T-helper 22 cell (primary cell): ENCODE measurements around the gene PDGFRA.
"Not testable (repeated sequence)": the region's sequence is repeated elsewhere in the genome, so short reads cannot be mapped to it uniquely, and the experiment has no call there.

Source experiments
- DNase-seq: peaks from one replicate; pipeline ENCODE4 v3.0.0-alpha.2; 2020; ENCODE audit warnings: low read depth

The PDGFRA gene

GRCh38 chr4:54227256-54228055 is 1.6 kb upstream of the PDGFRA start:
- no peak for DNase-seq

DNA sequence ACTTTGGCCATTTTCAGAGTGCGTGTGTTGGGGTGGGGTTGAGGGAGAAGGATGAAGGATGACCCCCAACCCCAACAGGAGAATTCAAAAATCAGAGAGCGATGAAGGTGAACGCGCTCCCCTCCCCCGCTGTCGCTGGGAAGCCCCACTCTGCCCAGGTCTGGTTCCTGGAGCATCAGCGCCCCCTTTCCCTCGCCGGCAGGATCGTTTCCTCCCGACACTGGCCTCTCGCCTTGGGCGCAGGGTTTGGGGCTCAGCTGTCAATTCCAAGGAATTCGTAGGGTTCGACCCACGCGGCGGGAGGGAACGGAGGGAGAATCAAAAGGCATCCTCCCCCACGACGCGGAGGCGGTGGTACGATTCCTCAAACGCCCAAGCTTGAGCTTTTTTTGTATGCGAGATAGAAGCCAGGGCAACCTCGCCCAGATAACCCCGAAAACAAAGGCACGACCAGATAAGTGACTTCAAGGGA is 1.0 kb upstream of the PDGFRA start:
- DNase-seq, result no peak

DNA sequence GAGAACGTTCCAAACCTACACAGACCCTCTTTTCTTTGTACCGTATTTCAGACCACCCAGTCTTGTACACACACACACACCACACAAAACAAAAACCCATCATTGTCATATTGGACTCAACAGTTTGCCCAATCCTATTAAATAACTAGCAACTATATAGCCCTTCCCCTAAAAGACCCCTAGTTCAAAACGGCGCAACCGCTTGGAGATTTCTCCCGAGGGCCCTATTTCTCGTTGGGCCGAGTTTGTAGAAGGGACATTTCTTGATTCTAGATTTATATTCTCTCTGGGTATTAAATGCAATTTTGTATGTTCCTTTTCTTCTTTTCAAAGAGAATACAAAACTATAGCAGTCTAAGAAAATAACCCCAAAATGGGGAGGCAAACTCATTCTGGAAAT is 547 bp upstream of the PDGFRA start:
- no peak for DNase-seq

GRCh38 chr4:54229631-54230483 is 764 bp downstream of the PDGFRA start:
- DNase-seq, result no peak

GRCh38 chr4:54230484-54231418 is 1.7 kb downstream of the PDGFRA start:
- no peak for DNase-seq

GRCh38 chr4:54231419-54231767 is 2.3 kb downstream of the PDGFRA start:
- no peak for DNase-seq

DNA sequence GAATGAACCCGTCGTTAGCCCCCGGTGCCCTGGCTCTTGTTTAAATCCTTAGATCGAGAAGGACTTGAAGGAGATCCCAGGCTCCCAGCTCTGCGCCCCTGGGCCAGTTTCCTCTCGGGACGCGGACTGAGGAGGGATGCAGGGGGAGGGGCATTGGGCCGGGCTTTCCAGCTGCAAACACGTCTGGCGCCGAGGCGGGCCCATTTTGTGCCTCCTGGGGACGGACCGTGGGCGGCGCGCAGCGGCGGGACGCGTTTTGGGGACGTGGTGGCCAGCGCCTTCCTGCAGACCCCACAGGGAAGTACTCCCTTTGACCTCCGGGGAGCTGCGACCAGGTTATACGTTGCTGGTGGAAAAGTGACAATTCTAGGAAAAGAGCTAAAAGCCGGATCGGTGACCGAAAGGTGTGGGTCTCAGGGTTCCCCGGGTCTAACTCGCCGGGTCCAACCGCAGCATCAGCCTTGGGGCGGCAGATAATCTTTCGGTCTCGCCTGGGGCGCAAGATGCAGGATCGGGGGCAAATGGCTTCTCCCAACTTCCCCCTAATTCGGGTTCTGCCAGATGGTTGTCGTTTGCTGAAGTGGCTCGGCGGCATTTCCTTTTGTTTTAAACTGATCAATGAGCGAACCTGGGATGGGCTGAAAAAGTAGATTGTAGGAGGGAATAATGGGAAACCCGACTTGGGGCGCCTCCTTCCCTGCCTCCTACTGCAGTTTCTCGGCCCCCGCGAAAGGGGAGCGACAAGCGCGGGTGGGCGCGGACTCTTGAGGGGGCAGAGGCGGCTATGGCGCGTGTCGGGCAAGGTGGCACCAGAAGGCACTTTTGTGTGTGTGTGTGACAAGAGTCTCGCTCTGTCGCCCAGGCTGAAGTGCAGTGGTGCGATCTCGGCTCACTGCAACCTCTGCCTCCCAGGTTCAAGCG is 2.9 kb downstream of the PDGFRA start:
- DNase-seq, result no peak

DNA sequence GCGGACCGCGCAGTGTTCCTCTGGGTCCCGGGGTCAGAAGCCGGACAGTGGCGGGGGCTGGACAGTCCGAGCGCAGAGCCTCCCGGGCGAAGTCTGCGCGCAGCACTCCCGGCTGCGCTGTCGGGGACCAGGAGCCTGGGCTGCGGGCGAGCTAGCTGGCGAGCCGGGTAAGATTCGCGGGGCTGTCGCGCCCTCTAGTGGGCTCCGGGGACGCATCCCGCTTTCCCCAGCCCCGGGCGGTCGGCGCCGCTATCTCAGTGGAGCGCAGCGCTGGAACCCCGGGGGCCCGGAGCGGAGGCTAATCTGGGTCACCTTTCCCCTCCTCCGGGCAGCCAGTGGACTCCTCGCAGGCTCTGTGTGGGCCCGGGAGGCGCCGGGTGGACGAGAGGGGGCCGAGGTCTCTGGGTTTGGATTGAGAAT is 4.2 kb downstream of the PDGFRA start:
- DNase-seq, result peak; percentile 15

DNA sequence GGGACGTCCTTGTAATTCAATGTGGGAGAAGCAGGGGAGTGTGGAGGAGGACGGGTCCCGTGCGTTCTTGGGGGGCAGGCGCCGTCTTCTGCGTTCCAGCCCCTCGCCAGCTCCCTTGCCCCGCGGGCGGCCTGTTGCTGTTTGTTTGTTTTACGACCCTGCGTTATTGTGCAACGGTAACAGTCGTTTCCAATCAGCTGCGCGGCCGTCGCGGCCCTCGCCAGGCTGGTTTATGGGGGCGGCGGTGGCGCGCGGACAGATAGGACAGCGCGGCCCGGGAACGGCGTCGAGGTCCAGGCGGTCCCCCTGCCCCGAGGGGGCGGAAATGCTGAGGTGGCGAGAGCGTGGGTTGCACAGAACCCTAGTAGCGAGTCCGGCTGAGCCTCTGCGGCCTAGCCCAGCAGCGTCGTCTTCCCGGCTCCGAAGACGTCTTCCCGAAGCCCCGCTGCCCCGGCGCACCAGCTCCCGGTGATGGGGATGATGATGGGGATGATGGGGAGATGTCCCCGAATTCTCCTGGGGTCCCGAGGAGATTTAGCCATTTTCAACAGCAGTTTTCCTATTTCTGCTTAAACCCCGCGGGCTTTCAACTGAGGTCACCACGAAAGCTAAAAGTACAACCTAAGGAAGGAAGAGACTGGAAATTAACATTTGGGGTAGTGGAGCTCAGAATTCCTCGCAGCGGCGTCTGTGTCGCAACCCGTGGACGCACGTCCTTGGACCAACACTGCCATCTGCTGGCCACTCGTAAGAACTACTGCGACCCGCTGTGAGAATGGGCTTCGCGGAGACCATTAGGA is 4.8 kb downstream of the PDGFRA start:
- peak; percentile 20 for DNase-seq

GRCh38 chr4:54234497-54235205 is 5.6 kb downstream of the PDGFRA start:
- DNase-seq, result no peak

- DNase-seq, result not testable (repeated sequence)
Observed at GRCh38 chr4:54236316-54236715, 7.2 kb downstream of the PDGFRA start.

DNA sequence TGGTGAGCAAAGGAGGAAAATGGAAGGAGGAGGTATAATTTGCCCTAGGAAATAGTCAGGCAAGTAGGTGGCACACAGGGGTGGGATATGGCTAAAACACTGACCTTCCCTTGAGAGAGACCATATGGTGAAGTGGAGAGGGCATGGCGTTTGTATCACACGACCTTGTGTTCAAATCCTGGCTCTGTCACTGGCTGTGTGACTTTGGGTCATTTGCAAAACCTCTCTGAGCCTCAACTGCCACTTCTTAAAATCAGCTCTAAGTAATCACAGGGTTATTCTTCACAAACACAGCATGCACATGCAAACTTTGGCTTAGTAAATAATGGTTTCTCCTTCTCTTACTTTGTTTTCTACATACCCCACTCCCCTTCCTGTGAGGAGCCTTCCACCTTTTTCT is 8.7 kb downstream of the PDGFRA start:
- DNase-seq, result no peak

GRCh38 chr4:54238389-54238788 is 9.3 kb downstream of the PDGFRA start:
- DNase-seq, result no peak

DNA sequence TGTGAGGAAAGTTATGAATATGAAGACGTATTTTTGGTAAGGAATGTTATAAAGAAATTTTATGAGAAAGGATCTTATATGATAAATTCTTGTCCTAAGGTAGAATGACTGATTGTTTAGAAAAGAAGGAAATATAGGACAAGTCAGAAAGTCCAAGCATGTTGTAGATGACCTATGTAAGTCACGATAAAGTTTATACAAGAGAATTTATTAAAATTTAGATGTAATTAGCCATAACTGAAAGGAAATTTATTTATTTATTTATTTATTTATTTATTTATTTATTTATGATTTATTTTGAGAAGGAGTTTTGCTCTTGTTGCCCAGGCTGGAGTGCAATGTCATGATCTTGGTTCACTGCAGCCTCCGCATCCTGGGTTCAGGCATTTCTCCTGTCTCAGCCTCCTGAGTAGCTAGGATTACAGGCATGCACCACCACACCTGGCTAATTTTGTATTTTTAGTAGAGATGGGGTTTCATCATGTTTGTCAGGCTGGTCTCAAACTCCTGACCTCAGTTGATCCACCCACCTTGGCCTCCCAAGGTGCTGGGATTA is 12.3 kb downstream of the PDGFRA start:
- DNase-seq, result not testable (repeated sequence)

DNA sequence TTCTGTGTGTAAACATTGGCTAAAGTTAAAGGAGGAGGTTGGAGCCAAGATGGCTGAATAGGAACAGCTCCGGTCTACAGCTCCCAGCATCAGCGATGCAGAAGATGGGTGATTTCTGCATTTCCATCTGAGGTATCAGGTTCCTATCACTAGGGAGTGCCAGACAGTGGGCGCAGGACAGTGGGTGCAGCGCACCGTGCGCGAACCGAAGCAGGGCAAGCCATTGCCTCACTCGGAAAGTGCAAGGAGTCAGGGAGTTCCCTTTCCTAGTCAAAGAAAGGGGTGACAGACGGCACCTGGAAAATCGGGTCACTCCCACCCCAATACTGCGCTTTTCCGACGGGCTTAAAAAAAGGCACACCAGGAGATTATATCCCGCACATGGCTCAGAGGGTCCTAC is 14.4 kb downstream of the PDGFRA start:
- DNase-seq, result not testable (repeated sequence)

DNA sequence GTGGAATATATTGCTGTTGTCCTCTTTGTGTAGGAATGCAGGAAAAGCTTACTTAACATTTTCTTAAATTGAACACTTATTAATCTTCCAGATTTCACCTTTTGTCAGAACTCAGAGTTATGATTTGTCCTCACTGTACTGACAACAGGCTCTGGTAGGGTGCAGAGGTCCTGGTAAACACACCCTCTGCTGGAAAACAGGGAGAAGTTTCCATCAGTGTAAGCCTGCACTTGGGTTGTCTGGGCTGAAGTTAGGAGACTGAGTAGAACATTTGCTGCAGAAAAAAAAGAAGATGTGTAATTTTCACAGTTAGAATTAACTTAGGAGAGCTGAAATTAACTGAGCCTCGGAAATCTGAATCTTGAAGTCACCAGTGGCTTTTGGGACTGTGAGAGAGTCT is 23.2 kb downstream of the PDGFRA start:
- DNase-seq, result not testable (repeated sequence)

DNA sequence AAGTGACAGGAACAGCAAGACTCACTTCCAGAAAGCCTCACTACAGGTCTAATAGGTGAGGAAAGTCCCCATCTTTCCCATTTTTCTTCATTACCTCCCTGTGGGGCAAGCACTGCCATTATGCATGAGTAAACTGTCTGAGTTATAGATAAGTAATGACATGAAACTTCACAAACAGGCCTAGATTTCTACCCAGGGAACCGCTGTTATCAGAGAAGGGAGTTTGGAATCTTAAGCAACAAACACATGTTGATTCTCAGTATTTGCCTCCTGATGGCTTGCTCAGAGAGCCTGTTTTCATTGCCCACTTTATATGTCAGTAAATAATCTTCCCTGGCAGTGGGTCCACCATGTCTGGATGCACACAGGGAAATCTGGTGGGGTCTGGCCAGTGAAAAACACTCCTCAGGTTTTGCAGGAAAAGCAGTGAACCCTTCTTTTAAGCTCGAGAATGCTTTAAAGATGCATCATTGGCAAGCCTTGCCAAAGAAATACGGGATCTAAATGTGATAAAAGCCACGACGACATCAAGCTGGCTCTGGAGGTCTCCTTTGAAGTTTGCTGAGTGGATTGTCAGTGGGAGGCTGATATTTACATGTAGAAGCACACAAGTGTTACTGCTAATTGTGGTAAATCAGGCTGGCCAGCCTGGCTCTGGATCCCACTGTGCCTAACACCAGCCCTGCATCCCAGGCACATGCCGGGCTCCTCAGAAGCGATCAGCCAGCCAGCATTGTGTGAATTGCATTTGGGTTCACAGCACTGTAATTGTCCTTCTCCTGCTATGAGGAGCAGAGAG is 25.2 kb downstream of the PDGFRA start:
- no peak for DNase-seq

DNA sequence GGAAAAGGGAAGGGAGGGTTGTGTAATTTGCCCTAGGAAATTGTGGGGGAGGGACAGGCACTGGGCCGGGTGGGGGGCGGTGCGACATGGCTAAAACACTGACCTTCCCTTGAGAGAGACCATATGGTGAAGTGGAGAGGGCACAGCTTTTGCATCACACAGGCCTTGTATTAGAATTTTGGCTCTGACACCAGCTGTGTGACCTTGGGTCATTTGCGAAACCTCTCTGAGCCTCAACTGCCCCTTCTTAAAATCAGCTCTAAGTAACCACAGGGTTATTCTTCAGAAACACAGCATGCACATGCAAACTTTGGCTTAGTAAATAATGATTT is 25.8 kb downstream of the PDGFRA start:
- no peak for DNase-seq
